Osteocyte (in vitro differentiated cells): ENCODE data around the gene ADGRG4. TPM values are rescaled to one million over a fixed set of nuclear protein-coding genes. Genes with fewer than 3 reads are reported as not detected.

ENCODE experiments used
- DNase-seq: peaks from one replicate; pipeline ENCODE4 v3.0.0; 2021; ENCODE audit warnings: mixed read lengths; ENCODE audit not compliant: unreplicated experiment; ENCODE audit errors: extremely low spot score
- H3K27ac Mint-ChIP-seq: one replicate; pipeline ENCODE4 v1.8.0; 2021; ENCODE audit warnings: mild to moderate bottlenecking, mixed read lengths; ENCODE audit not compliant: unreplicated experiment
- H3K27me3 Mint-ChIP-seq: one replicate; pipeline ENCODE4 v1.8.0; 2021; ENCODE audit warnings: mixed read lengths; ENCODE audit not compliant: unreplicated experiment
- H3K36me3 Mint-ChIP-seq: one replicate; pipeline ENCODE4 v1.8.0; 2021; ENCODE audit warnings: mixed read lengths; ENCODE audit not compliant: unreplicated experiment
- H3K4me1 Mint-ChIP-seq: one replicate; pipeline ENCODE4 v1.8.0; 2021; ENCODE audit warnings: mixed read lengths; ENCODE audit not compliant: unreplicated experiment
- H3K4me3 Mint-ChIP-seq: one replicate; pipeline ENCODE4 v1.8.0; 2021; ENCODE audit warnings: mild to moderate bottlenecking, moderate library complexity, mixed read lengths; ENCODE audit not compliant: unreplicated experiment
- H3K9me3 Mint-ChIP-seq: one replicate; pipeline ENCODE4 v1.8.0; 2021; ENCODE audit warnings: mixed read lengths; ENCODE audit not compliant: unreplicated experiment
- total RNA-seq: library from RNA; stranded (reverse); gene quantifications from 2 replicates; pipeline ENCODE4 v1.2.1, GENCODE V29; 2021
- TF ChIP-seq, protein P1 (sequence below): fragments of 200-600 bp; sonication (generic); IDR thresholded peaks from 2 replicates; pipeline ENCODE4 v1.5.0; 2021; ENCODE audit warnings: antibody characterized with exemption, mild to moderate bottlenecking, moderate library complexity

Gene ADGRG4
- total RNA-seq, 1 donor from 2014 or later: 0.16 TPM

DNA sequence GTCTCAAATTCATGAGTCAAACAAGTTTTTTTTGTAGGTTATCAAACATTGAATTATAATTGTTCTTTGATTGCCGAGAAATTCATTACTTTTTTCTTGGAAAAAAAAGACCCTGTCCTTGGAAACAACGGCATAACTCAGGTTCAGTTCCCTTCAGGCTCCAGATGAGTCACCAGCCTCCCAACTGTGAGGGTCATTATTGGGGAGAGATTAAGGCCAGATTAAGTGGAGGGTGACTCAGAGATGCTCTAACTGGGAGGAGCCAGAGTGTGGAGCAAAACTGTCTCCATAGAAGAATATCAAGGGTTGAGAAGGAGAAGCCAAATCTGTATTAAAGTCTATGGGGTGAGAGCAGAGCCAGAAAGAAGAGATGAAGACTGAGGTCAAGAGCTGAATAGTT, 9.6 kb downstream of the ADGRG4 start:
- Mint-ChIP-seq H3K27ac (no peak overlapping the region), H3K9me3 (no peaks in the 10 kb centered on the region), H3K27me3 (peaks cover 8% of the 10 kb centered on the region), H3K4me1 (no peaks in the 10 kb centered on the region), H3K4me3 (no peak overlapping the region), H3K36me3 (no peaks in the 10 kb centered on the region)
- no peak for DNase-seq
- TF ChIP-seq, protein P1, sequence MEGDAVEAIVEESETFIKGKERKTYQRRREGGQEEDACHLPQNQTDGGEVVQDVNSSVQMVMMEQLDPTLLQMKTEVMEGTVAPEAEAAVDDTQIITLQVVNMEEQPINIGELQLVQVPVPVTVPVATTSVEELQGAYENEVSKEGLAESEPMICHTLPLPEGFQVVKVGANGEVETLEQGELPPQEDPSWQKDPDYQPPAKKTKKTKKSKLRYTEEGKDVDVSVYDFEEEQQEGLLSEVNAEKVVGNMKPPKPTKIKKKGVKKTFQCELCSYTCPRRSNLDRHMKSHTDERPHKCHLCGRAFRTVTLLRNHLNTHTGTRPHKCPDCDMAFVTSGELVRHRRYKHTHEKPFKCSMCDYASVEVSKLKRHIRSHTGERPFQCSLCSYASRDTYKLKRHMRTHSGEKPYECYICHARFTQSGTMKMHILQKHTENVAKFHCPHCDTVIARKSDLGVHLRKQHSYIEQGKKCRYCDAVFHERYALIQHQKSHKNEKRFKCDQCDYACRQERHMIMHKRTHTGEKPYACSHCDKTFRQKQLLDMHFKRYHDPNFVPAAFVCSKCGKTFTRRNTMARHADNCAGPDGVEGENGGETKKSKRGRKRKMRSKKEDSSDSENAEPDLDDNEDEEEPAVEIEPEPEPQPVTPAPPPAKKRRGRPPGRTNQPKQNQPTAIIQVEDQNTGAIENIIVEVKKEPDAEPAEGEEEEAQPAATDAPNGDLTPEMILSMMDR: no peak

DNA sequence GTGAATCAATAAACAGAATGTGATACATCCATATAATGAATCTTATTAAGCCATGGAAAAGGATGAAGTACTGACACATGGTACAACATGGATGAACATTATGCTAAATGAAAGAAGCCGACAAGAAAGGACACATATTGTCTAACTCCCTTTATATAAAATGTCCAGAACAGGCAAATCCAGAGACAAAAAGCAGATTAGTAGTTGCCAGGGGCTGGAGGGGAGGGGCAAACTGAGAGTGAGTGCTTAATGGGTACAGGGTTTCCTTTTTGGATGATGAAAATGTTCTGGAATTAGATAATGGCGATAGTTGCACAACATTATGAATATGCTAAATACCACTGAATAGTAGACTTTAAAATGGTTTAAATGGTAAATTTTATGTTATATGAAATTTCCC, 17.4 kb downstream of the ADGRG4 start:
- no peaks in the 10 kb centered on the region for H3K4me1 Mint-ChIP-seq
- no peak for DNase-seq
- no peaks in the 10 kb centered on the region for H3K27me3 Mint-ChIP-seq
- H3K4me3 Mint-ChIP-seq: no peak overlapping the region
- TF ChIP-seq, protein P1: no peak
- no peak overlapping the region for H3K27ac Mint-ChIP-seq
- no peaks in the 10 kb centered on the region for H3K9me3 Mint-ChIP-seq
- no peaks in the 10 kb centered on the region for H3K36me3 Mint-ChIP-seq

DNA sequence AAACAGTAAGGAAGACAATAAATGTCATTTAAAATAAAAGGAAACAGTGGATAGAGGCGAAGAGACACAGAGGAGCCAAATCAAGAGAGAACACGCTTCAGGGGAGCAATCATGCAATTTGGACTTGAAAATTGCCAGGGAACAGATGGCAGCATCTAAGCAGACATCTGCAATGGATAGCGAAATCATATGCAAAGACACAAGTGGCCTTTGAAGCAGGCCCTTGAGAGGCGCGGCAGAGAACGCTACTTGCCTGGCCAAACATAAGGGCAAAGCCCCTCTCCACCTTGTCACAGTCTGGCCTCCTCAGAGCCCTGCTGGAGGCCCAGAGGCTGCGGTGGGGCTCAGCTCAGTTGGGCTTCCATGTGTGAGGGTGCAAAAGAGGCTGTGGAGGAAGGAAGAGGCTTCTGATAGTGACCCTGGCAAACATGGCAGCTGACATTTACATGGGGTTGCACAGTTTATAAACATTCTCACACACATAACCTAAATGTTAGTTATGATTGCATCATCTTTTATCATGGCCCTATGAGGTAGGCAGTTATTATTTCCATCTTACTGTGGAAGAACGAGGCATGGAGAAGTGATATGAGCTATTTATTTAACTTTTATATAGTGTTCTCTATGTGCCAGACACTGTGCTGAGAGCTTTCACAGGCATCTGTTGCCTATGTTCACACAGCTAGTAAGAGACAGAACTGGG, 18.3 kb downstream of the ADGRG4 start:
- Mint-ChIP-seq H3K27me3 (peaks cover 5% of the 10 kb centered on the region), H3K9me3 (no peaks in the 10 kb centered on the region), H3K27ac (no peak overlapping the region), H3K4me1 (no peaks in the 10 kb centered on the region), H3K4me3 (no peak overlapping the region), H3K36me3 (no peaks in the 10 kb centered on the region)
- TF ChIP-seq, protein P1: no peak
- no peak for DNase-seq

DNA sequence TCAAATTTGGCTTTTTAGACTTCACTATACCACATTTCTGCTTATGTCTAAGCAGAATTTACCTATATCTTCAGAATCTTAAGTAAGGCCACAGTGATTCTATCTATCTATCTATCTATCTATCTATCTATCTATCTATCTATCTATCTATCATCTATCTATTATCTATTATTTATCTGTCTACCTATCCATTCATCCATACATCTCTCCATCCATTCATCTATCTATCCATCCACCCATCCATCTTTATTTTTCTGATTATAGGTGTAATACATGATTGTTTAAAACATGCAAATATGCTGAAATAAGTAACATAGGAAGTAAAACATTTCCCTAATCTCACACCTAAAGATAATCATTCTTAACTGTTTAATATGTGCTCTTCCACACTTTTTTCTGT, 18.8 kb downstream of the ADGRG4 start:
- H3K27me3 Mint-ChIP-seq: peaks cover 5% of the 10 kb centered on the region
- H3K4me3 Mint-ChIP-seq: no peak overlapping the region
- H3K4me1 Mint-ChIP-seq: no peaks in the 10 kb centered on the region
- no peaks in the 10 kb centered on the region for H3K9me3 Mint-ChIP-seq
- TF ChIP-seq, protein P1: no peak
- DNase-seq: no peak
- H3K27ac Mint-ChIP-seq: no peak overlapping the region
- H3K36me3 Mint-ChIP-seq: no peaks in the 10 kb centered on the region

DNA sequence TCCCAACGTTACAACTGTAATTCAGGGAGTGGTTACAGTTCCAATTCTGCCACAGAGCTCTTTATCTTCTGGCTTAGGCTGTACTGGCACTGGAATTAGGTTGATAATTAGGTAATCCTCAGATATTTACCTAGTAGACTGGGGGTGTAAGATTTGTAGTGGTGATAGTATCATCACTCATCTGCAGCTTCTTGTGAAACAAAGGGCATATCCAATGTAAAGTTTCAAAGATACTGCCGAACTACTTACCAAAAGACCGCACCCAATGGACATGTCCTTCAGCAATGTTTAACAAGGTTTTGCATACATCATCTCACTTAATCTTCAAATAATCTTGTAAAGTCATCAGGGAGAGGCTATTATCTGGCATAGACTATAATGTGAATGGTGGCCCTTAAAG, 20.8 kb downstream of the ADGRG4 start:
- H3K27me3 Mint-ChIP-seq: peaks cover 5% of the 10 kb centered on the region
- TF ChIP-seq, protein P1: no peak
- H3K4me3 Mint-ChIP-seq: no peak overlapping the region
- DNase-seq: no peak
- H3K4me1 Mint-ChIP-seq: no peaks in the 10 kb centered on the region
- H3K9me3 Mint-ChIP-seq: no peaks in the 10 kb centered on the region
- H3K36me3 Mint-ChIP-seq: no peaks in the 10 kb centered on the region
- no peak overlapping the region for H3K27ac Mint-ChIP-seq
